ENCODE measurements around the gene PARN. TPM values are rescaled to one million over a fixed set of nuclear protein-coding genes. Genes with fewer than 3 reads are reported as not detected.

The PARN gene
- total RNA-seq, 1 experiment from 2014 or later: 56.2 TPM

DNA sequence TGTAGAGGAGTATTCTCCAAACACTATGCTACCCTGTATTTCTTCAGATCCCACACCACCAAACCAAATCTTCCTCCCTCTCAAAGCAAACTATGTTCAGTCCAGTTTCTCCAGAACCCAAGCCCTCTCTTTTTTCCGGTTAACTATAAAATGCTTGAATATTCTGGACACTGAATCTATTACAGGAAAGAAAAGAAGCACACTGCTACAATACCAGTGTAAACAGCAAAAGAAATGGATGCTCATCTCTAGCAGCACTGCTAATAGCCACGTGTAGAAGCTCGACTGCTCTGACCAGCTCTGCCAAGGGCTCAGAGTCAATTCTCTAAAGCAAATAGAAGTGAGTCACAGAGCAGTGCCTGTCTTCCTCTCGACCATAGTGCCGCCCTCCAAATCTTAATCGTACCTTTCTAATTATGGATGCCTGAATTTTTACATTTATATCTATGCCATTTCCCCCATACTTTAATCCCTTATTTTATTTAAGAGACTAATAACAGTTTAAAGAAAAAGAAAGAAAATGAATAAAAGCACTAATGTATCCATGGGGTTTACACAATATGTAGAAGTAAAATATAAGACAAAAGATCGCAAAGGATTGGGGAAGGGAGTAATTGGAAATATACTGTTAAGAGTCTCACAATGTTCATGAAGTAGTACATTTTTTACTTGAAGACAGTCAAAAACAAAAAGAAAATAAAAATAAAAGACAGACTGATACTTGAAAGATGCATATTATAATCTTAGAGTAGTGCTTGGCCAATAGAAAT is 154.5 kb downstream of the PARN start:
- TF ChIP-seq, protein P1, sequence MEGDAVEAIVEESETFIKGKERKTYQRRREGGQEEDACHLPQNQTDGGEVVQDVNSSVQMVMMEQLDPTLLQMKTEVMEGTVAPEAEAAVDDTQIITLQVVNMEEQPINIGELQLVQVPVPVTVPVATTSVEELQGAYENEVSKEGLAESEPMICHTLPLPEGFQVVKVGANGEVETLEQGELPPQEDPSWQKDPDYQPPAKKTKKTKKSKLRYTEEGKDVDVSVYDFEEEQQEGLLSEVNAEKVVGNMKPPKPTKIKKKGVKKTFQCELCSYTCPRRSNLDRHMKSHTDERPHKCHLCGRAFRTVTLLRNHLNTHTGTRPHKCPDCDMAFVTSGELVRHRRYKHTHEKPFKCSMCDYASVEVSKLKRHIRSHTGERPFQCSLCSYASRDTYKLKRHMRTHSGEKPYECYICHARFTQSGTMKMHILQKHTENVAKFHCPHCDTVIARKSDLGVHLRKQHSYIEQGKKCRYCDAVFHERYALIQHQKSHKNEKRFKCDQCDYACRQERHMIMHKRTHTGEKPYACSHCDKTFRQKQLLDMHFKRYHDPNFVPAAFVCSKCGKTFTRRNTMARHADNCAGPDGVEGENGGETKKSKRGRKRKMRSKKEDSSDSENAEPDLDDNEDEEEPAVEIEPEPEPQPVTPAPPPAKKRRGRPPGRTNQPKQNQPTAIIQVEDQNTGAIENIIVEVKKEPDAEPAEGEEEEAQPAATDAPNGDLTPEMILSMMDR (conservative IDR thresholded peaks at IDR 0.05): no peak
- no peaks in the 10 kb centered on the region for H4K20me1 ChIP-seq (ENCODE audit: control insufficient read depth, insufficient read depth, insufficient read length)
- Mint-ChIP-seq H3K4me1 (peaks cover 4 to 15% of the 10 kb centered on the region in 2 experiments; a peak in 3 of 4 replicates), H3K27ac (peak overlapping the region in 1 of 3 experiments; percentile 26; a peak in 1 of 7 replicates), H3K36me3 (ENCODE audit: insufficient read depth in 1 of 3, low read depth in 3 of 3) (peaks cover 20 to 25% (median 25%) of the 10 kb centered on the region in 3 experiments), H3K4me3 (no peak overlapping the region), H3K9me3 (peaks cover 7 to 15% of the 10 kb centered on the region in 2 experiments), H3K27me3 (ENCODE audit: low read depth) (no peaks in the 10 kb centered on the region)
- H3K27me3 ChIP-seq (ENCODE audit: insufficient read depth, low read length): no peaks in the 10 kb centered on the region
- DNase-seq: no peak
- no peaks in the 10 kb centered on the region for H3K79me1 ChIP-seq (ENCODE audit: insufficient read depth, low read depth, low read length, poor library complexity, severe bottlenecking)
- H2BK5ac ChIP-seq (ENCODE audit: insufficient read length, low read length): no peak overlapping the region
- no peaks in the 10 kb centered on the region for H3K79me2 ChIP-seq (ENCODE audit: insufficient read depth, low read length)
- H3K4me1 ChIP-seq (ENCODE audit: insufficient read depth, low read length): no peaks in the 10 kb centered on the region
- no peak overlapping the region for H3K4me2 ChIP-seq (ENCODE audit: insufficient read depth, insufficient read length, low read length)
- no peak overlapping the region for H2AFZ ChIP-seq (ENCODE audit: low read length)
- no peak overlapping the region for H2AK5ac ChIP-seq (ENCODE audit: insufficient read length, low read length)
- H4K8ac ChIP-seq (replicated peaks; ENCODE audit: insufficient read length, low read depth, low read length): no peak overlapping the region
- H3K56ac ChIP-seq (ENCODE audit: insufficient read length, low read depth, low read length): no peak overlapping the region
- no CpG with 5 or more reads among the region's 7 CpGs for WGBS (ENCODE audit: extremely low coverage, insufficient read length, low lambda C conversion rate)
- no peak overlapping the region for H2BK12ac ChIP-seq (ENCODE audit: insufficient read length, low read depth, low read length)
- H2BK120ac ChIP-seq (ENCODE audit: low read depth, low read length, poor library complexity, severe bottlenecking): no peak overlapping the region
- no peak overlapping the region for H3K9ac ChIP-seq (ENCODE audit: extremely low read depth, insufficient read length, low read length)
- H2BK15ac ChIP-seq (ENCODE audit: low read depth, low read length): no peak overlapping the region
- no peak overlapping the region for H4K5ac ChIP-seq (ENCODE audit: insufficient read length, low read depth, low read length)
- no peaks in the 10 kb centered on the region for H3K9me3 ChIP-seq (ENCODE audit: control insufficient read depth, low read depth, low read length)
- no peak overlapping the region for H2BK20ac ChIP-seq (ENCODE audit: low read depth, low read length, poor library complexity, severe bottlenecking)
- H3K27ac ChIP-seq (ENCODE audit: insufficient read length, low read depth, low read length): no peak overlapping the region
- no peaks in the 10 kb centered on the region for H3K23me2 ChIP-seq (ENCODE audit: insufficient read length, low read depth, low read length, poor library complexity, severe bottlenecking)
- no peak overlapping the region for H3K14ac ChIP-seq (ENCODE audit: insufficient read depth, low read length)
- no peak overlapping the region for H3T11ph ChIP-seq (ENCODE audit: low read length)
- no peak overlapping the region for H3K18ac ChIP-seq (ENCODE audit: insufficient read length, low read depth, low read length)
- H3K4ac ChIP-seq (ENCODE audit: low read depth, low read length): no peak overlapping the region
- H3K23ac ChIP-seq (ENCODE audit: insufficient read length, low read depth, low read length): no peak overlapping the region
- H4K91ac ChIP-seq (ENCODE audit: insufficient read length, low read depth, low read length): no peak overlapping the region
